Left renal cortex interstitium (tissue), 4 donors: ENCODE data around the gene TADA2A. TPM values are rescaled to one million over a fixed set of nuclear protein-coding genes. Genes with fewer than 3 reads are reported as not detected.

Experiments
- DNase-seq, 4 donors: peaks; one replicate each; pipeline ENCODE4 v3.0.0-alpha.2; 2013; ENCODE audit warnings: low read depth in 4 of 4, low spot score in 2 of 4, missing footprints in 1 of 4
- polyA plus RNA-seq, 4 donors: library from polyadenylated mRNA; unstranded; fragments of 120-200 nt; gene quantifications; one replicate each; pipeline ENCODE4 v1.2.1, GENCODE V29; 2013; ENCODE audit not compliant: insufficient read length in 4 of 4

The TADA2A gene
- polyA plus RNA-seq, 4 donors, result 12.9 to 29.1 (median 26.9) TPM

GRCh38 chr17:37458805-37459204 lies 52.1 kb downstream of the TADA2A start:
- no peak for DNase-seq

- no peak for DNase-seq
These were observed 55.0 kb downstream of the TADA2A start for GRCh38 chr17:37461668-37462067.

- no peak for DNase-seq
These were observed 55.8 kb downstream of the TADA2A start for GRCh38 chr17:37462492-37462891.

GRCh38 chr17:37463039-37463438 lies 56.4 kb downstream of the TADA2A start:
- no peak for DNase-seq

- DNase-seq, result no peak
These were observed 58.5 kb downstream of the TADA2A start for GRCh38 chr17:37465069-37465616.

GRCh38 chr17:37466471-37466870 lies 59.8 kb downstream of the TADA2A start:
- DNase-seq, result no peak

GRCh38 chr17:37470181-37470580 lies 63.5 kb downstream of the TADA2A start:
- no peak for DNase-seq

GRCh38 chr17:37475731-37476420 lies 69.2 kb downstream of the TADA2A start:
- DNase-seq, result no peak

GRCh38 chr17:37476431-37477120 lies 69.9 kb downstream of the TADA2A start:
- no peak for DNase-seq

GRCh38 chr17:37478187-37478586 lies 71.5 kb downstream of the TADA2A start:
- DNase-seq, result no peak

GRCh38 chr17:37479025-37479424 lies 72.3 kb downstream of the TADA2A start:
- no peak for DNase-seq

GRCh38 chr17:37480427-37480826 lies 73.7 kb downstream of the TADA2A start:
- no peak for DNase-seq

- no peak for DNase-seq
These were observed 74.4 kb downstream of the TADA2A start for GRCh38 chr17:37481001-37481665.

GRCh38 chr17:37483311-37484039 lies 76.8 kb downstream of the TADA2A start:
- no peak for DNase-seq

GRCh38 chr17:37485938-37486570 lies 79.4 kb downstream of the TADA2A start:
- DNase-seq, result no peak

- peak in 1 of 4 donors; percentile 39 for DNase-seq
These were observed 81.4 kb downstream of the TADA2A start for GRCh38 chr17:37488009-37488604.

- DNase-seq, result peak in 1 of 4 donors; percentile 34
These were observed 82.0 kb downstream of the TADA2A start for GRCh38 chr17:37488607-37489196.

GRCh38 chr17:37489197-37490001 lies 82.7 kb downstream of the TADA2A start, which contains the start of gene DUSP14:
TSS of gene DUSP14 (plus strand) at chr17:37489891. CDS start at chr17:37512273, 22,382 bp downstream.
- DNase-seq, result peak in 1 of 4 donors; percentile 34
